GM10266 (cell line): ENCODE measurements around the gene PTPN14.
"Not testable (repeated sequence)": the region's sequence is repeated elsewhere in the genome, so short reads cannot be mapped to it uniquely, and the experiment has no call there.

ENCODE experiments used
- DNase-seq: peaks from one replicate; pipeline ENCODE4 v3.0.0; 2012; ENCODE audit errors: extremely low spot score
- CTCF ChIP-seq: IDR thresholded peaks from 2 replicates; pipeline ENCODE4 v1.5.1; 2012; ENCODE audit warnings: mild to moderate bottlenecking, low read depth; ENCODE audit not compliant: control insufficient read depth, insufficient read depth; ENCODE audit errors: missing control alignments

The PTPN14 gene

GRCh38 chr1:214496126-214496525 lies 55.3 kb downstream of the PTPN14 start:
- DNase-seq: no peak
- no peak for TF ChIP-seq CTCF

- TF ChIP-seq CTCF: no peak
- no peak for DNase-seq
Measured at GRCh38 chr1:214494706-214495105, 56.7 kb downstream of the PTPN14 start.

GRCh38 chr1:214494179-214494578 lies 57.2 kb downstream of the PTPN14 start:
- not testable (repeated sequence) for DNase-seq

- DNase-seq: no peak
- TF ChIP-seq CTCF: no peak
Measured at GRCh38 chr1:214493126-214493796, 58.1 kb downstream of the PTPN14 start.

GRCh38 chr1:214492401-214493075 lies 58.9 kb downstream of the PTPN14 start:
- TF ChIP-seq CTCF: no peak
- no peak for DNase-seq

- no peak for DNase-seq
- no peak for TF ChIP-seq CTCF
Measured at GRCh38 chr1:214491468-214492146, 59.8 kb downstream of the PTPN14 start.

GRCh38 chr1:214485151-214485550 lies 66.3 kb downstream of the PTPN14 start:
- TF ChIP-seq CTCF: no peak
- DNase-seq: no peak

- not testable (repeated sequence) for DNase-seq
Measured at GRCh38 chr1:214483180-214483579, 68.2 kb downstream of the PTPN14 start.

GRCh38 chr1:214481983-214482634 lies 69.3 kb downstream of the PTPN14 start:
- DNase-seq: not testable (repeated sequence)
